ENCODE results near the gene FADS6.

FADS6 gene

GRCh38 chr17:74892974-74893911, at the start of gene FADS6:
FADS6 (minus strand) TSS chr17:74893633; CDS start chr17:74893595, 38 bp downstream.
- H3K9me3 ChIP-seq (ENCODE audit: control insufficient read depth in 1 of 2, low read length in 2 of 2) = no peaks in the 10 kb centered on the region
- H3K9ac ChIP-seq (ENCODE audit: low read depth in 1 of 2, low read length in 2 of 2) = no peak within 1 kb of the TSS
- H3K4me1 ChIP-seq (ENCODE audit: control insufficient read depth in 1 of 2, insufficient read depth in 2 of 2, low read length in 2 of 2) = no peaks in the 10 kb centered on the region
- no peaks in the 10 kb centered on the region for H3K36me3 ChIP-seq (ENCODE audit: control insufficient read depth in 1 of 2, insufficient read depth in 2 of 2, low read length in 2 of 2)
- H3K4me3 ChIP-seq (ENCODE audit: low read depth in 1 of 2, low read length in 2 of 2) = peak within 1 kb of the TSS; percentile 47 to 63
- peaks cover 29 to 42% of the 10 kb centered on the region in 2 donors for H3K27me3 ChIP-seq (ENCODE audit: control insufficient read depth in 1 of 2, insufficient read depth in 2 of 2, low read length in 2 of 2)
- no peak within 1 kb of the TSS for H3K27ac ChIP-seq (ENCODE audit: low read depth, low read length)

- H3K9me3 ChIP-seq (ENCODE audit: control insufficient read depth in 1 of 2, low read length in 2 of 2) = no peaks in the 10 kb centered on the region
- peaks cover 0 to 7% of the 10 kb centered on the region in 2 donors for H3K36me3 ChIP-seq (ENCODE audit: control insufficient read depth in 1 of 2, insufficient read depth in 2 of 2, low read length in 2 of 2)
- H3K4me3 ChIP-seq (ENCODE audit: low read depth in 1 of 2, low read length in 2 of 2) = no peak overlapping the region
- no peak overlapping the region for H3K27ac ChIP-seq (ENCODE audit: low read depth, low read length)
- peaks cover 17 to 22% of the 10 kb centered on the region in 2 donors for H3K27me3 ChIP-seq (ENCODE audit: control insufficient read depth in 1 of 2, insufficient read depth in 2 of 2, low read length in 2 of 2)
- H3K9ac ChIP-seq (ENCODE audit: low read depth in 1 of 2, low read length in 2 of 2) = no peak overlapping the region
- peaks cover 20 to 22% of the 10 kb centered on the region in 2 donors for H3K4me1 ChIP-seq (ENCODE audit: control insufficient read depth in 1 of 2, insufficient read depth in 2 of 2, low read length in 2 of 2)
Observed at GRCh38 chr17:74941128-74941725, 47.8 kb upstream of the FADS6 start.

GRCh38 chr17:74939534-74939933, 46.1 kb upstream of the FADS6 start:
- Histone ChIP-seq H3K9ac (ENCODE audit: low read depth in 1 of 2, low read length in 2 of 2) (no peak overlapping the region), H3K4me3 (ENCODE audit: low read depth in 1 of 2, low read length in 2 of 2) (no peak overlapping the region), H3K27me3 (ENCODE audit: control insufficient read depth in 1 of 2, insufficient read depth in 2 of 2, low read length in 2 of 2) (peaks cover 23 to 31% of the 10 kb centered on the region in 2 donors), H3K9me3 (ENCODE audit: control insufficient read depth in 1 of 2, low read length in 2 of 2) (no peaks in the 10 kb centered on the region), H3K36me3 (ENCODE audit: control insufficient read depth in 1 of 2, insufficient read depth in 2 of 2, low read length in 2 of 2) (peaks cover 0 to 7% of the 10 kb centered on the region in 2 donors), H3K27ac (ENCODE audit: low read depth, low read length) (no peak overlapping the region), H3K4me1 (ENCODE audit: control insufficient read depth in 1 of 2, insufficient read depth in 2 of 2, low read length in 2 of 2) (peaks cover 25 to 31% of the 10 kb centered on the region in 2 donors)

GRCh38 chr17:74938194-74938950, 44.9 kb upstream of the FADS6 start:
- H3K4me1 ChIP-seq (ENCODE audit: control insufficient read depth in 1 of 2, insufficient read depth in 2 of 2, low read length in 2 of 2) = peaks cover 25 to 31% of the 10 kb centered on the region in 2 donors
- peak overlapping the region; percentile 35 to 40 for H3K4me3 ChIP-seq (ENCODE audit: low read depth in 1 of 2, low read length in 2 of 2)
- peaks cover 25 to 31% of the 10 kb centered on the region in 2 donors for H3K27me3 ChIP-seq (ENCODE audit: control insufficient read depth in 1 of 2, insufficient read depth in 2 of 2, low read length in 2 of 2)
- peak overlapping the region in 1 of 2 donors; percentile 33 for H3K9ac ChIP-seq (ENCODE audit: low read depth in 1 of 2, low read length in 2 of 2)
- no peaks in the 10 kb centered on the region for H3K9me3 ChIP-seq (ENCODE audit: control insufficient read depth in 1 of 2, low read length in 2 of 2)
- peak overlapping the region; percentile 50 for H3K27ac ChIP-seq (ENCODE audit: low read depth, low read length)
- H3K36me3 ChIP-seq (ENCODE audit: control insufficient read depth in 1 of 2, insufficient read depth in 2 of 2, low read length in 2 of 2) = peaks cover 0 to 7% of the 10 kb centered on the region in 2 donors

GRCh38 chr17:74937064-74938051, 43.9 kb upstream of the FADS6 start:
- Histone ChIP-seq H3K4me1 (ENCODE audit: control insufficient read depth in 1 of 2, insufficient read depth in 2 of 2, low read length in 2 of 2) (peaks cover 25 to 31% of the 10 kb centered on the region in 2 donors), H3K36me3 (ENCODE audit: control insufficient read depth in 1 of 2, insufficient read depth in 2 of 2, low read length in 2 of 2) (peaks cover 0 to 7% of the 10 kb centered on the region in 2 donors), H3K9ac (ENCODE audit: low read depth in 1 of 2, low read length in 2 of 2) (peak overlapping the region in 1 of 2 donors; percentile 33), H3K9me3 (ENCODE audit: control insufficient read depth in 1 of 2, low read length in 2 of 2) (no peaks in the 10 kb centered on the region), H3K4me3 (ENCODE audit: low read depth in 1 of 2, low read length in 2 of 2) (peak overlapping the region; percentile 23 to 40), H3K27ac (ENCODE audit: low read depth, low read length) (no peak overlapping the region), H3K27me3 (ENCODE audit: control insufficient read depth in 1 of 2, insufficient read depth in 2 of 2, low read length in 2 of 2) (peaks cover 27 to 31% of the 10 kb centered on the region in 2 donors)

DNA sequence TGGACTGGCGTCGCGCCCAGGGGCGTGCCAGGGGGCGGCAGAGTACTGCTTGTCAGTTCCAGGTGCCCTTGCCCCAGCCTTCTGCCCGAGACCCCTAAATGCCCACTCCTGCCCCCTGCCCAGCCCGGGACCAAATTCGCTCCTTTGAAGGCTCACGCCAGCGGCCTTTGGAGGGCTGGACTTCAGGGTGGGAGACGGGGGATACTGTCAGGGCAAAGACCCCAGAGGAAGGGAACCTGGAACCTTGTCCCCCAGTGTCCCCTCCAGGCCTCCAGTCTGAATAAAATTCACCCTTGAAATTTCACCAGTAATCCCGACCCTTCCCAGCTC, 43.0 kb upstream of the FADS6 start:
- Histone ChIP-seq H3K4me1 (ENCODE audit: control insufficient read depth in 1 of 2, insufficient read depth in 2 of 2, low read length in 2 of 2) (peaks cover 25 to 31% of the 10 kb centered on the region in 2 donors), H3K36me3 (ENCODE audit: control insufficient read depth in 1 of 2, insufficient read depth in 2 of 2, low read length in 2 of 2) (peaks cover 0 to under 1% of the 10 kb centered on the region in 2 donors), H3K27ac (ENCODE audit: low read depth, low read length) (no peak overlapping the region), H3K27me3 (ENCODE audit: control insufficient read depth in 1 of 2, insufficient read depth in 2 of 2, low read length in 2 of 2) (peaks cover 27 to 31% of the 10 kb centered on the region in 2 donors), H3K4me3 (ENCODE audit: low read depth in 1 of 2, low read length in 2 of 2) (peak overlapping the region; percentile 55 to 61), H3K9ac (ENCODE audit: low read depth in 1 of 2, low read length in 2 of 2) (peak overlapping the region; percentile 32 to 61), H3K9me3 (ENCODE audit: control insufficient read depth in 1 of 2, low read length in 2 of 2) (no peaks in the 10 kb centered on the region)

- Histone ChIP-seq H3K4me3 (ENCODE audit: low read depth in 1 of 2, low read length in 2 of 2) (peak within 1 kb of the TSS; percentile 55 to 61), H3K9me3 (ENCODE audit: control insufficient read depth in 1 of 2, low read length in 2 of 2) (no peaks in the 10 kb centered on the region), H3K36me3 (ENCODE audit: control insufficient read depth in 1 of 2, insufficient read depth in 2 of 2, low read length in 2 of 2) (no peaks in the 10 kb centered on the region), H3K27me3 (ENCODE audit: control insufficient read depth in 1 of 2, insufficient read depth in 2 of 2, low read length in 2 of 2) (peaks cover 27 to 31% of the 10 kb centered on the region in 2 donors), H3K9ac (ENCODE audit: low read depth in 1 of 2, low read length in 2 of 2) (peak within 1 kb of the TSS; percentile 32 to 61), H3K27ac (ENCODE audit: low read depth, low read length) (peak within 1 kb of the TSS; percentile 14), H3K4me1 (ENCODE audit: control insufficient read depth in 1 of 2, insufficient read depth in 2 of 2, low read length in 2 of 2) (peaks cover 25 to 31% of the 10 kb centered on the region in 2 donors)
Observed at GRCh38 chr17:74935585-74936469, 42.4 kb upstream of the FADS6 start, which contains the start of gene OTOP3. OTOP3 (plus strand) TSS chr17:74935898; CDS start chr17:74935922, 24 bp downstream.

DNA sequence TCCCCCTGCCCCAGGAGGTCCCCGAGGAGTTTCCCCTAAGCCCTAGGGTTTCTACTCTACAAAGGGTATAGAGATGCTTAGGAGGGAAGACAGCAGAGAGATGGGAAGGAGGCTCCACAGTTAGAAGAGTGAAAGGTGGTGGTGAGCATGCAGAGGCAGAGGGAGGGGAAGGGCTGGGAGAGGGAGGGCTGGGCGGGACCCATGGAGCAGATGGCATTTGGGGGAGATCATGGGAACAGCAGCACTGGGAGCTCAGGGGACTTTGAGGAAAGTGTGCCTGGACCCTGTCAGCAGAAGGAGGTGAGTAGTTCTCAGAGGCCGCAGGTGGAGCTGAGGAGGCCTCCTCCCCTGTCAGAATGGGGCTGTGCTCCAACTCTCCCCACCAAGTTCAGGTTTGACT, 41.6 kb upstream of the FADS6 start:
- no peak overlapping the region for H3K27ac ChIP-seq (ENCODE audit: low read depth, low read length)
- H3K9ac ChIP-seq (ENCODE audit: low read depth in 1 of 2, low read length in 2 of 2) = no peak overlapping the region
- peaks cover 27 to 31% of the 10 kb centered on the region in 2 donors for H3K27me3 ChIP-seq (ENCODE audit: control insufficient read depth in 1 of 2, insufficient read depth in 2 of 2, low read length in 2 of 2)
- peaks cover 25 to 31% of the 10 kb centered on the region in 2 donors for H3K4me1 ChIP-seq (ENCODE audit: control insufficient read depth in 1 of 2, insufficient read depth in 2 of 2, low read length in 2 of 2)
- H3K9me3 ChIP-seq (ENCODE audit: control insufficient read depth in 1 of 2, low read length in 2 of 2) = no peaks in the 10 kb centered on the region
- H3K4me3 ChIP-seq (ENCODE audit: low read depth in 1 of 2, low read length in 2 of 2) = peak overlapping the region; percentile 36 to 55
- no peaks in the 10 kb centered on the region for H3K36me3 ChIP-seq (ENCODE audit: control insufficient read depth in 1 of 2, insufficient read depth in 2 of 2, low read length in 2 of 2)
